ENCODE data around the gene COL4A2.

The COL4A2 gene

GRCh38 chr13:110553417-110553816 is 246.3 kb downstream of the COL4A2 start:
- no peaks in the 10 kb centered on the region for H3K36me3 ChIP-seq
- H3K9me3 ChIP-seq (ENCODE audit: severe bottlenecking): peaks cover 6% of the 10 kb centered on the region
- no peak for DNase-seq
- H3K27ac ChIP-seq: no peak overlapping the region
- H3K4me3 ChIP-seq (ENCODE audit: low read depth, low read length): no peak overlapping the region
- H3K27me3 ChIP-seq (ENCODE audit: insufficient read depth, low read depth, severe bottlenecking): no peaks in the 10 kb centered on the region
- TF ChIP-seq CTCF (IDR thresholded peaks at IDR 0.05; ENCODE audit: low read depth, low read length): no peak

GRCh38 chr13:110554227-110554836 is 247.2 kb downstream of the COL4A2 start:
- Histone ChIP-seq H3K9me3 (ENCODE audit: severe bottlenecking) (peaks cover 6% of the 10 kb centered on the region), H3K27ac (no peak overlapping the region), H3K36me3 (no peaks in the 10 kb centered on the region), H3K4me3 (ENCODE audit: low read depth, low read length) (no peak overlapping the region), H3K27me3 (ENCODE audit: insufficient read depth, low read depth, severe bottlenecking) (peaks cover under 1% of the 10 kb centered on the region)
- no peak for DNase-seq
- TF ChIP-seq CTCF (IDR thresholded peaks at IDR 0.05; ENCODE audit: low read depth, low read length): no peak

GRCh38 chr13:110554946-110555345 is 247.9 kb downstream of the COL4A2 start:
- Histone ChIP-seq H3K27ac (no peak overlapping the region), H3K36me3 (no peaks in the 10 kb centered on the region), H3K27me3 (ENCODE audit: insufficient read depth, low read depth, severe bottlenecking) (peaks cover 7% of the 10 kb centered on the region), H3K4me3 (ENCODE audit: low read depth, low read length) (no peak overlapping the region), H3K9me3 (ENCODE audit: severe bottlenecking) (peaks cover 6% of the 10 kb centered on the region)
- no peak for DNase-seq
- TF ChIP-seq CTCF (IDR thresholded peaks at IDR 0.05; ENCODE audit: low read depth, low read length): no peak

GRCh38 chr13:110555601-110556223 is 248.6 kb downstream of the COL4A2 start:
- no peak overlapping the region for H3K27ac ChIP-seq
- DNase-seq: no peak
- H3K9me3 ChIP-seq (ENCODE audit: severe bottlenecking): peaks cover 6% of the 10 kb centered on the region
- H3K4me3 ChIP-seq (ENCODE audit: low read depth, low read length): no peak overlapping the region
- no peak for TF ChIP-seq CTCF (IDR thresholded peaks at IDR 0.05; ENCODE audit: low read depth, low read length)
- H3K27me3 ChIP-seq (ENCODE audit: insufficient read depth, low read depth, severe bottlenecking): peaks cover 15% of the 10 kb centered on the region
- no peaks in the 10 kb centered on the region for H3K36me3 ChIP-seq

GRCh38 chr13:110556224-110556606 is 249.1 kb downstream of the COL4A2 start:
- Histone ChIP-seq H3K36me3 (no peaks in the 10 kb centered on the region), H3K27ac (no peak overlapping the region)
- DNase-seq: no peak

More at GRCh38 chr13:110556224-110556606, 249.1 kb downstream of the COL4A2 start:
- TF ChIP-seq CTCF (IDR thresholded peaks at IDR 0.05; ENCODE audit: low read depth, low read length): no peak
- no peak overlapping the region for H3K4me3 ChIP-seq (ENCODE audit: low read depth, low read length)
- peaks cover 20% of the 10 kb centered on the region for H3K27me3 ChIP-seq (ENCODE audit: insufficient read depth, low read depth, severe bottlenecking)
- peaks cover 6% of the 10 kb centered on the region for H3K9me3 ChIP-seq (ENCODE audit: severe bottlenecking)

All from WERI-Rb-1 (cell line).